ES-I3 (cell line): ENCODE data around the gene D2HGDH.
"Not testable (repeated sequence)": the region's sequence is repeated elsewhere in the genome, so short reads cannot be mapped to it uniquely, and the experiment has no call there.

Experiments used
- H3K36me3 ChIP-seq: 2 replicates; pipeline ENCODE4 v1.6.1; 2013; ENCODE audit warnings: mild to moderate bottlenecking, low read length, control low read depth, moderate library complexity; ENCODE audit not compliant: insufficient read depth
- H3K4me1 ChIP-seq: 2 replicates; pipeline ENCODE4 v1.6.1; 2013; ENCODE audit warnings: mild to moderate bottlenecking, control low read depth, low read length; ENCODE audit not compliant: insufficient read depth
- H3K9ac ChIP-seq: 2 replicates; pipeline ENCODE4 v1.6.1; 2013; ENCODE audit warnings: low read depth, mild to moderate bottlenecking, low read length, moderate library complexity
- H3K9me3 ChIP-seq: 2 replicates; pipeline ENCODE4 v1.6.1; 2013; ENCODE audit warnings: mild to moderate bottlenecking, low read length, moderate library complexity; ENCODE audit not compliant: control insufficient read depth, insufficient read depth

The D2HGDH gene

DNA sequence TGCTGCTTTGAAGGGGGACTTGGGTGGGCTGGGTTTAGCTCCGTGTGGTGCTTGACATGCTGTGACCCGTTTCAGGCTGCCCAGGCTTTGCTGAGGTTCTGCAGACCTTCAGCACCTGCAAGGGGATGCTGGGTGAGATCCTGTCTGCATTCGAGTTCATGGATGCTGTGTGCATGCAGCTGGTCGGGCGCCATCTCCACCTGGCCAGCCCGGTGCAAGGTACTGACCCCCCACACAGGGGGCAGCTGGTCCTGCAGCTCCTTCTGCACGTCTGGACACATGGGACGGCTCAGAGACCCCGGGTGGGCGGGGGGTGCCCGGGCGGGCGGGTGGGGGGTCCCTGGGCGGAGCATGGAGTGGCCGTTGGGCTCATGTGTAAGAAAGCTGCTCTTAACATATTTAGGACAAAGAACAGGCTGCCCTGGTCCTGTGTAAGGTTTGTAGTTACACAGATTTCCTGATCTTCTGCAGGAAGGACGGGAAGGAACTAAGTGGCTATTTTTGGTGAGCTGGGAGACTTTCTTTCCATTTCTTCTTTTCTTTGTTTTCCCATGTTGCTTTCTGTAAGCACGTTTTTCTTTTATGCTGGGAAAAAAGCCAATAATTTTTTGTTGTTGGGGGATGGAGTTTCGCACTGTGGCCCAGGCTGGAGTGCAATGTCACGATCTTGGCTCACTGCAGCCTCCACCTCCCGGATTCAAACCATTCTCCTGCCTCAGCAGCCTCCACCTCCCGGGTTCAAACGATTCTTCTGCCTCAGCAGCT, 15.8 kb downstream of the D2HGDH start:
- no peaks in the 10 kb centered on the region; the same call in 1 of the 2 replicates for H3K36me3 ChIP-seq

GRCh38 chr2:241751152-241751551, 16.7 kb downstream of the D2HGDH start:
- no peaks in the 10 kb centered on the region for H3K36me3 ChIP-seq
- H3K9ac ChIP-seq, result no peak overlapping the region
- no peaks in the 10 kb centered on the region for H3K4me1 ChIP-seq
- no peaks in the 10 kb centered on the region for H3K9me3 ChIP-seq

More for the DNA sequence above, 15.8 kb downstream of the D2HGDH start:
- no peaks in the 10 kb centered on the region for H3K4me1 ChIP-seq
- H3K9me3 ChIP-seq, result peaks cover 7% of the 10 kb centered on the region; the same call in 1 of the 2 replicates
- no peak overlapping the region for H3K9ac ChIP-seq

DNA sequence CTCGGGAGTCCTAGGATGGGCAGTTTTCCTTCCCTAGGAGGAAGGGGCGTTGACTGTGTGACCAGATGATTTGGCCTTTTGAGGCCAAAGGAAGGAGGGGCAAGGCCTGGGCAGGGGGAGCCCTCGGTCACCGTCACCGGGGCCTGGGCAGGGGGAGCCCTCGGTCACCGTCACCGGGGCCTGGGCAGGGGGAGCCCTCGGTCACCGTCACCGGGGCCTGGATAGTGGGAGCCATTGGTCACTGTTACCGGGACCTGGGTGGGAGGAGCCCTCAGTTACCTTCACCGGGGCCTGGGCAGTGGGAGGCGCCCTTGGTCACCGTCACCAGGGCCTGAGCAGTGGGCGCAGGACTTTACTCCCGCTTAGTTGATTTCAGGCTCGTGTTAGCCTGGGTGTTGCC, 17.3 kb downstream of the D2HGDH start:
- Histone ChIP-seq H3K36me3 (no peaks in the 10 kb centered on the region), H3K9ac (no peak overlapping the region)

DNA sequence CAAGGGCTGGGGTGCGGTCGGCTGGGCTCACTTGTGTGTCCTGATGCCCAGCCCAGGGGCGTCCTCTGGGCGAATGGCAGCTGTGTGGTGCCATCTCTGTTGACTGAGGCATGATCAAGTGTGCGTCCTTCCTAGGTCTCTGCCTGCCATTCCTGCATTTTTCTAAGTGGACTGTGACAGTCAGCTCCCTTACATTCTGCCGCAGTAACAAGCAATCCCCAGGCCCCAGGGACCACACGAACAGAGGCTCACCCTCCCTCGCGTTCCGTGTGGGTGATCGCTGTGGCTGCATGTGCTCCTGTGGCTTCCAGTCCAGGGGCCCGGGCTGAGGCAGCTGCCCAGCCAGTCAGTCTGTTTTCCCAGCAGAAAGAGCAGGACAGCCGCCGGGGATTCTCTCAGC, 17.8 kb downstream of the D2HGDH start:
- Histone ChIP-seq H3K36me3 (no peaks in the 10 kb centered on the region), H3K9ac (no peak overlapping the region), H3K9me3 (no peaks in the 10 kb centered on the region), H3K4me1 (no peaks in the 10 kb centered on the region)

More for the DNA sequence above, 17.3 kb downstream of the D2HGDH start:
- Histone ChIP-seq H3K9me3 (no peaks in the 10 kb centered on the region), H3K4me1 (no peaks in the 10 kb centered on the region)

- no peak overlapping the region for H3K9ac ChIP-seq
- no peaks in the 10 kb centered on the region; the same call in 1 of the 2 replicates for H3K36me3 ChIP-seq
- H3K9me3 ChIP-seq, result no peaks in the 10 kb centered on the region
- no peaks in the 10 kb centered on the region for H3K4me1 ChIP-seq
These were observed 18.4 kb downstream of the D2HGDH start for GRCh38 chr2:241752689-241753276.

- no peaks in the 10 kb centered on the region for H3K4me1 ChIP-seq
- no peaks in the 10 kb centered on the region for H3K9me3 ChIP-seq
- H3K36me3 ChIP-seq, result no peaks in the 10 kb centered on the region; the same call in 1 of the 2 replicates
- H3K9ac ChIP-seq, result no peak overlapping the region
These were observed 19.1 kb downstream of the D2HGDH start for GRCh38 chr2:241753493-241753892.

- H3K9ac ChIP-seq, result no peak overlapping the region
- no peaks in the 10 kb centered on the region for H3K4me1 ChIP-seq
- no peaks in the 10 kb centered on the region for H3K9me3 ChIP-seq
- H3K36me3 ChIP-seq, result no peaks in the 10 kb centered on the region; the same call in 1 of the 2 replicates
These were observed 19.6 kb downstream of the D2HGDH start for GRCh38 chr2:241754042-241754441.

DNA sequence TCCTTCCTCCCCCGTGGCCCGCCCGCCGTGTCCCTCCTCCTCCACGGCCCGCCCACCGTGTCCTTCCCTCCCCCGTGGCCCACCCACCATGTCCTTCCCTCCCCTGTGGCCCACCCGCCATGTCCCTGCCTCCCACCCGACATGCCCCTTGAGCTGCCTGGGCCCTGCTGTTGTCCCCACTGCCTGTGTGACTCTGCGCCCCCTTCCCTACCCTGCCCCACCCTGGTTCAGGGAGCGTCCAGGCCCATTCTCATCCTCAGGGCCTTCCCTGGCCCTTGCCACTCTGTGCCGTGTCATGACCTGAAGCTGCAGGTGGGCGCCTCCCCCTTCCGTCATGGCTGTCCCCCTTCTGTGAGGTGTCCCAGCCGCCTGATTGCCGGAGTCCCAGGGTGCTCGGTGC, 20.7 kb downstream of the D2HGDH start:
- no peak overlapping the region for H3K9ac ChIP-seq
- no peaks in the 10 kb centered on the region for H3K4me1 ChIP-seq
- H3K36me3 ChIP-seq, result no peaks in the 10 kb centered on the region; the same call in 1 of the 2 replicates
- no peaks in the 10 kb centered on the region for H3K9me3 ChIP-seq

DNA sequence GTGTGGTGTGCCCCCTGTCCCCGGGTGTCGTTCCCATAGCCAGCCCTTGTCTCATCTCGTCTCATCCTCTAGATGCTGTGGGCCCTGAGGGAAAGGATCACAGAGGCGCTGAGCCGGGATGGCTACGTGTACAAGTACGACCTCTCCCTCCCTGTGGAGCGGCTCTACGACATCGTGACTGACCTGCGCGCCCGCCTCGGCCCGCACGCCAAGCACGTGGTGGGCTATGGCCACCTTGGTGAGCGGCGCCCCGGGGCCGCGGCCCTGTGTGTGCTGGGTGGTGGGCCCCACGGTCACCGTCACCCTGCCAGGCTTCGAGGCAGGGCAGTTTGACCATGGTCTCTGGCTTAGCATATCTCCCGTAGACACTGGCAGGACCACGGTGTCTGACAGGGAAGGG, 21.3 kb downstream of the D2HGDH start:
- Histone ChIP-seq H3K9ac (no peak overlapping the region), H3K36me3 (no peaks in the 10 kb centered on the region; the same call in 1 of the 2 replicates), H3K9me3 (0 out of 2 replicates have a peak, but pooled peaks cover 3% of the 10 kb centered on the region), H3K4me1 (no peaks in the 10 kb centered on the region)

- no peaks in the 10 kb centered on the region; the same call in 1 of the 2 replicates for H3K36me3 ChIP-seq
- no peak overlapping the region for H3K9ac ChIP-seq
- H3K9me3 ChIP-seq, result 0 out of 2 replicates have a peak, but pooled peaks cover 3% of the 10 kb centered on the region
- H3K4me1 ChIP-seq, result no peaks in the 10 kb centered on the region
These were observed 24.8 kb downstream of the D2HGDH start for GRCh38 chr2:241759067-241759807.

DNA sequence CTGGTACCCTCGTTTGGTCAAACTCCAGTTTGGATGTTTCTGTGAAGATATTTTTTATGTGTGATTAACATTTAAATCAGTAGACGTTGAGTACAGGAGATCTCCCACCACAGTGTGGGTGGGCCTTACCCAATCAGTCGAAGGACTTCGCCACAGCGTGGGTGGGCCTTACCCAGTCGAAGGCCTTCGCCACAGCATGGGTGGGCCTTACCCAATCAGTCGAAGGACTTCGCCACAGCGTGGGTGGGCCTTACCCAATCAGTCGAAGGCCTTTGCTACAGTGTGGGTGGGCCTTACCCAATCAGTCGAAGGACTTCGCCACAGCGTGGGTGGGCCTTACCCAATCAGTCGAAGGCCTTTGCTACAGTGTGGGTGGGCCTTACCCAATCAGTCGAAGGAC, 25.5 kb downstream of the D2HGDH start:
- not testable (repeated sequence) for H3K9ac ChIP-seq, H3K4me1 ChIP-seq, H3K9me3 ChIP-seq, H3K36me3 ChIP-seq

GRCh38 chr2:241760301-241760771, 25.9 kb downstream of the D2HGDH start:
- Histone ChIP-seq H3K9me3 (0 out of 2 replicates have a peak, but pooled peaks cover 3% of the 10 kb centered on the region), H3K4me1 (no peaks in the 10 kb centered on the region), H3K9ac (no peak overlapping the region), H3K36me3 (no peaks in the 10 kb centered on the region; the same call in 1 of the 2 replicates)

DNA sequence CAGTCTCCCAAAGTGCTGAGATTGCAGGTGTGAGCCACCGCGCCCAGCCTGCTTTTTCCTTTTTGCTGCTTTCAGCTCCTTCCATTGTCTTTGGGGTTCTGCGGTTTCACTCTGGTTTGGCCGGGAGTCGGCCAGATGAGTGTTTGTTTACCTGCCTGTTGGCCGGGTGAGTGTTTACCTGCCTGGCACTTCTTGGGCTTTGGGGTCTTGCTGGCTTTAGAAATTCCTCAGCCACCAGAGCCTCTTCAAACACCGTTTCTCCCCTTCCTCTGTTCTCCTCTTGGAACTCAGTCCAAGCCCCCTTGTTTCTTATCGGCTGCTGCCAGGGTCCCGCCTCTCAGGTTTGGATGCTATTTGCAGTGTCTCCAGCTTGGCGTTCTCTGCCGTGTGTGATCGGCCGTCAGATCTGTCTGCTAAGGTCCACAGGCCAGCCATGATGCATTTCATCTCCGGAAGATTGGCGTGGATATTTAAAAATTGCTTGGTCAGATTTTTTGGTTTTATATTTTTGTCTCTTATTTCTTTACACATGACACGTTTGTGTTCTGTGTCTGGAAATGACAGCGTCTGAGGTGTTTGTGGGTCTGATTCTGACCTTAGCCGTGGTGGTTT, 28.0 kb downstream of the D2HGDH start:
- H3K9ac ChIP-seq, result no peak overlapping the region
- H3K36me3 ChIP-seq, result no peaks in the 10 kb centered on the region; the same call in 1 of the 2 replicates
- no peaks in the 10 kb centered on the region for H3K4me1 ChIP-seq
- 0 out of 2 replicates have a peak, but pooled peaks cover 3% of the 10 kb centered on the region for H3K9me3 ChIP-seq

- no peaks in the 10 kb centered on the region for H3K4me1 ChIP-seq
- 0 out of 2 replicates have a peak, but pooled peaks cover 3% of the 10 kb centered on the region for H3K9me3 ChIP-seq
- no peaks in the 10 kb centered on the region for H3K36me3 ChIP-seq
- H3K9ac ChIP-seq, result no peak overlapping the region
These were observed 28.5 kb downstream of the D2HGDH start for GRCh38 chr2:241762933-241763369.
